KOPT-K1 (cell line): ENCODE measurements around the gene PLCB4.

Source experiments
- H3K27ac ChIP-seq: fragments of 200-600 bp; sonication (generic); 2 replicates; pipeline ENCODE4 v1.5.1; 2016; ENCODE audit warnings: antibody characterized with exemption, mild to moderate bottlenecking, low read depth, low read length; ENCODE audit not compliant: poor library complexity, severe bottlenecking
- H3K36me3 ChIP-seq: fragments of 200-600 bp; sonication (generic); 2 replicates; pipeline ENCODE4 v1.5.1; 2017; ENCODE audit warnings: antibody characterized with exemption, mild to moderate bottlenecking, low read length, moderate library complexity; ENCODE audit not compliant: insufficient read depth
- H3K9me3 ChIP-seq: fragments of 200-600 bp; sonication (generic); 2 replicates; pipeline ENCODE4 v1.5.1; 2017; ENCODE audit warnings: antibody characterized with exemption, low read length, mild to moderate bottlenecking; ENCODE audit not compliant: insufficient read depth, poor library complexity, severe bottlenecking

The PLCB4 gene

DNA sequence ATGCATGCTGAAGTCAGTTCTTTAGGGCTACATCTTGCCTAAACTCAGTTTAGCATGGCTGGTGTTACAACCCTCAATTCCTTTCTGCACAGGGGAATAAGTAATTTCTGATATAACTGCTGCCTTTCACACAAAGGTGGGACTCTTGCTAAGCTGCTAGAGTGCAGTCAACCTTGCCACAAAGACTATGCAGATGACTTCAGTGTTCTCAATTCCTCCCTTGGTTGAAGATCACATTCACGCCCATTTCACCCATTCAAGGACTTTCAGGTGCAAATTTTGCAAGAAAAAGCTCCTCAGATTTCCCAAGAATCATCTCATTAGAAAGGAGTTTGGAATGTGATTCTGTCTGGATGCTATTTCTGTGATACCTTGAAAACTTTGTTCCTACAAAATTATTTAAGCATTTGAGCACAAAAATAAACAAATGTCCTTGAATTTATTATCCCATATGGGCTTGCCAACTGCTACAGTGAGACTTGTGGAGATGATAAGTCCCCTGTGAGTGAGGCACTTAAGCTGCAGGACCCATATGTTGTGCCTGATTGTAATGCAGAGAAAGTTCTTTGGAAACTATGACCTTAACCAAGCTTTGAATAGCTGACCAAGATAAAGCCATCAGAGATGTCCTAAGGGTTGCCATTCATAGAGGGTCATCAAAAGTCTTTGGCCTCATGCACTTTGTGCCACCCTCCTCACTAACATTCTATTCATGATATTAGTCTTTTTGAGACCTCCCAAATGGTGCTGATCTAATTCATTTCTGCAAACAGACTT is 111.8 kb downstream of the PLCB4 start:
- Histone ChIP-seq H3K36me3 (no peaks in the 10 kb centered on the region), H3K9me3 (no peaks in the 10 kb centered on the region), H3K27ac (no peak overlapping the region)

- no peaks in the 10 kb centered on the region for H3K9me3 ChIP-seq
- no peaks in the 10 kb centered on the region for H3K36me3 ChIP-seq
- H3K27ac ChIP-seq = no peak overlapping the region
Observed at GRCh38 chr20:9185511-9185910, 116.6 kb downstream of the PLCB4 start.

- Histone ChIP-seq H3K9me3 (no peaks in the 10 kb centered on the region), H3K27ac (no peak overlapping the region), H3K36me3 (no peaks in the 10 kb centered on the region)
Observed at GRCh38 chr20:9186396-9186795, 117.5 kb downstream of the PLCB4 start.

- Histone ChIP-seq H3K36me3 (no peaks in the 10 kb centered on the region), H3K27ac (no peak overlapping the region), H3K9me3 (no peaks in the 10 kb centered on the region)
Observed at GRCh38 chr20:9195031-9195430, 126.1 kb downstream of the PLCB4 start.

DNA sequence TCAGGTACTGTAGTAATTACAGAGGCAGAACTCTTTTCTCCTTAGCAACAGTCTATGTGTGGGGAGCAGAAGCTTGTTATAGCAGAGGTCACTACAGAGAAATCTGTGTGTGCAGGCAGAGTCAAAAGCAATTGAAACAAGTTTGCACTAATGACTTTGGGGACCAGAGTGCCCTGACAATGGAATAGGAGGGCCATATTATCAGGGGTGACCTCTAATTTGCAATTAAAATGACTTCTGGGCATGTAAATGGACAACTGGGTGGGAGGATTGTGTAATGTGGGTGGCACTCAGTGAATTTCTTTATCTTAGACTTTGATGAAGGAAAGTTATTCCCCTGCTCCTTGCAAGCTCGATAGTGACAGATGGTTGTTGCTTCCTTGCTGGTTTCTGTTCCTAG is 127.2 kb downstream of the PLCB4 start:
- Histone ChIP-seq H3K9me3 (no peaks in the 10 kb centered on the region), H3K27ac (no peak overlapping the region), H3K36me3 (no peaks in the 10 kb centered on the region)

- no peaks in the 10 kb centered on the region for H3K36me3 ChIP-seq
- H3K9me3 ChIP-seq = no peaks in the 10 kb centered on the region
- H3K27ac ChIP-seq = no peak overlapping the region
Observed at GRCh38 chr20:9198460-9198859, 129.6 kb downstream of the PLCB4 start.

DNA sequence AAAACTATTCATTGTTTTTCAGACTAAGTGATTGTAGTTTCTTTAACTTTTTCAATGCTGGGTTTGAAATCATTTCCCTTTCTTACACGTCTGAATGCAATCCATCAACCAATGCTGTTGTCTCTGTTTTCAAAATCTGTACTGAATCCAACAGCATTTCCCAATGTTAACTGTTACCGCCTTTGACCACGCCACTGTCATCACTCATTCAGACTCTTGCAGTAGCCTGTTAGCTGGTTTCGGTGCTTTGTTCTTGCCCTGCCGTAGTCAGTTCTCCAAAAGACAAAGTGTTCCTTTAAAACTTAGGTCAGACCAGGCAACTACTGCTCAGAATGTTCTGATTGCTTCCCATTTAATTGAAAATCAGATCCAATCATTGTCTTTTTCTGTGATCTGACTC is 131.3 kb downstream of the PLCB4 start:
- Histone ChIP-seq H3K9me3 (no peaks in the 10 kb centered on the region), H3K36me3 (no peaks in the 10 kb centered on the region), H3K27ac (no peak overlapping the region)

GRCh38 chr20:9200620-9201019 is 131.7 kb downstream of the PLCB4 start:
- H3K27ac ChIP-seq = no peak overlapping the region
- no peaks in the 10 kb centered on the region for H3K36me3 ChIP-seq

DNA sequence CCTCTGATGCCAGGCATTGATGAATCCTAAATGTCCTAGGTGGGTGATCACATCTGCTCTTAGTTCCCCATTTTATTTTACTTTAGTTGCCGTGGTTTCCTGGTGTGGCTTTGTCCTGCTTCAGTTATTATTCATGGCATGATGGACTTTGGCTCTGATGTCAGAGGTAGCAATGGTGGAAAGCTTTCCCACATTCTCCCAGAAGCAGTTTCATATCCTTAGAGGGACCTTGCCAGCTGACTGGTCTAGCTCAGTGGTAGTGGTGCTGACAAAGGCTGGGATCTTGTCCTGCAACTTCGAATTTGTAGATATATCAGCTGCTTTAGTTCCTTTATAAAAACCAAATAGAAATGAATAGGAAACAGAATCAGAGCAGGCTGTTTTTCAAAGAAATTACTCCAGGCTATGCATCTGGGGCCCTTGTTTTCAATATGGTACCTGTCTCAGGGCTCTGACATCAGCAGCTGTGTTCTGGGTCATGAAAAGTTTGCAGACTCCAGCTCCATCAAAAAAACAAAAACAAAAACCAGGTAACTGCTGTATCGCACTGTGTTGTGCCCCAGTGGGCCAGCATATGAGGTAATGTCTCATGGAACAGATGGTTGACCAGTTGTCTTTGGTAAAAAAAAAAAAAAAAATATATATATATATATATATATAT is 133.7 kb downstream of the PLCB4 start:
- no peak overlapping the region for H3K27ac ChIP-seq
- no peaks in the 10 kb centered on the region for H3K36me3 ChIP-seq
- H3K9me3 ChIP-seq = no peaks in the 10 kb centered on the region

More at GRCh38 chr20:9200620-9201019, 131.7 kb downstream of the PLCB4 start:
- no peaks in the 10 kb centered on the region for H3K9me3 ChIP-seq

- no peak overlapping the region for H3K27ac ChIP-seq
- no peaks in the 10 kb centered on the region for H3K36me3 ChIP-seq
- no peaks in the 10 kb centered on the region for H3K9me3 ChIP-seq
Observed at GRCh38 chr20:9203081-9203447, 134.2 kb downstream of the PLCB4 start.

DNA sequence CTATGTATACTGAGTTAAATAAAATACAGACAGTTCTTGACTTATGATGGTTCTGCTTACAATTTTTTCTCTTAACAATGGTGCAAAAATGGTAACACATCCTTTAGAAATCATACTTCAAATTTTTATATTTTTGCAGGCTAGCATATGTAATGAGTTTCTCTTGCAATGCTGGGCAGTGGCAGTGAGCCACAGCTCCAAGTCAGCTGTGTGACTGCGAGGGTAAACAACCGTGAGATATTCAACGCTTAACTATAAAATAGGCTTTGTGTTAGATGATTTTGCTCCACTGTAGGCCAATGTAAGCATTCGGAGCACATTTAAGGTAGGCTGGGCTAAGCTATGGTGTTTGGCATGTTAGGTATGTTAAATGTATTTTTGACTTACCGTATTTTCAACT is 136.1 kb downstream of the PLCB4 start:
- no peak overlapping the region for H3K27ac ChIP-seq
- no peaks in the 10 kb centered on the region for H3K36me3 ChIP-seq
- no peaks in the 10 kb centered on the region for H3K9me3 ChIP-seq

GRCh38 chr20:9206486-9206885 is 137.6 kb downstream of the PLCB4 start:
- H3K9me3 ChIP-seq = no peaks in the 10 kb centered on the region
- no peaks in the 10 kb centered on the region for H3K36me3 ChIP-seq
- H3K27ac ChIP-seq = no peak overlapping the region

DNA sequence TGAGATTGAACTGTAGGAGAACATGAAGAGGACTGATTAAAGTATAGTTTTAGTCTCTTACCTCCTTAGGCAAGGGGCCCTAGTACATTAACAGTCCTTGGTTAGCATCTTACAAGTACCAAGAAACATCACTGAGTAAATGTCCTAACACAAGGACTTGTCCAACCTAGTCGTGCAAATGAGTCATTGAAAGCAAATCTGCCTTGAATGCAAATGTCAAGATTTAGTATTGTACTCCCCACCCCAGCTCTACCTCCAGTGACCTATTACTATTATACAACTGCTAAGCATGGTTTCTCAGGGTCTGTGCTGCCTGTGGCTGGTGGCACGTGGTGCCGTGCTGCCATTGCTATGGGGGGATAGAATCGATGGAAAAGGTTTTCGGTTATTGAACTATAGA is 138.4 kb downstream of the PLCB4 start:
- no peaks in the 10 kb centered on the region for H3K36me3 ChIP-seq
- no peaks in the 10 kb centered on the region for H3K9me3 ChIP-seq
- no peak overlapping the region for H3K27ac ChIP-seq

DNA sequence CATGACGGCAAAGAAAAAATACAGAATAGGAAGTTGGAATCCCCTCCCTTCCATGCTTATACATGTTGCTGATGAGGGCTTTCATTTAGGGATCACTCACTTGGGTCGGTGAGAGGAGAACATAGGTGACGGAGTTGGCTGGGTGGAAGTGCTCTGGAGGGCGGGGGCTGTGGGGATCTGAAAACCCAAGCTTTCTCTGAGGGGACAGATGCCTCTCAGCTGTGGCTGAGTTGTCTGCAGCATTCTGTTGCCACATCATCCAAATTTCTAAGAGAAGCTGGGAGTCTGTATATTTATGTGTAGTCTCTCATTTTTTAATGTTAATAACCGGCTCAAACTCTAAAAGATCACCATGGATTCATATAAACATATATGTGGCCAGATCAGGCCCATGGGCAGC is 141.5 kb downstream of the PLCB4 start:
- Histone ChIP-seq H3K36me3 (no peaks in the 10 kb centered on the region), H3K9me3 (no peaks in the 10 kb centered on the region), H3K27ac (no peak overlapping the region)

GRCh38 chr20:9211016-9211760 is 142.3 kb downstream of the PLCB4 start:
- H3K27ac ChIP-seq = no peak overlapping the region
- no peaks in the 10 kb centered on the region for H3K9me3 ChIP-seq
- H3K36me3 ChIP-seq = no peaks in the 10 kb centered on the region
